K562 (cell line): ENCODE data around the gene NMUR1. TPM values are rescaled to one million over a fixed set of nuclear protein-coding genes. Genes with fewer than 3 reads are reported as not detected.

ENCODE experiments used
- ESRRA ChIP-seq: fragments of 450-650 bp; IDR thresholded peaks from 2 replicates; pipeline ENCODE4 v1.6.1; 2014; ENCODE audit warnings: low read depth, mild to moderate bottlenecking, moderate library complexity, borderline replicate concordance
- FOXM1 ChIP-seq, 2 experiments: fragments of 450-650 bp in 1 of 2; sonication (generic) in 1 of 2; formaldehyde crosslinking in 1 of 2; IDR thresholded peaks; 2 replicates each; pipeline versions ENCODE4 v1.6.1 to v1.9.0; 2017 to 2022; ENCODE audit warnings: low read depth in 2 of 2, mild to moderate bottlenecking in 2 of 2, missing genetic modification reagents in 1 of 2, moderate library complexity in 1 of 2
- HDAC3 ChIP-seq: fragments of 450-650 bp; IDR thresholded peaks from 2 replicates; pipeline ENCODE4 v1.6.1; 2018; ENCODE audit warnings: borderline replicate concordance, mild to moderate bottlenecking, moderate library complexity; ENCODE audit not compliant: partially characterized antibody
- KDM1A ChIP-seq, 2 experiments: fragments of 450-650 bp; IDR thresholded peaks; 2 replicates each; pipeline ENCODE4 v1.6.1; 2016; ENCODE audit warnings: mild to moderate bottlenecking in 2 of 2
- MAZ ChIP-seq, 2 experiments: fragments of 450-650 bp in 1 of 2; sonication (generic) in 1 of 2; formaldehyde crosslinking; IDR thresholded peaks in 1 of 2; conservative IDR thresholded peaks in 1 of 2; 2 replicates each; pipeline versions ENCODE4 v1.4.0 to v1.5.0; 2020; ENCODE audit warnings: mild to moderate bottlenecking in 1 of 2, missing genetic modification reagents in 1 of 2
- MCM7 ChIP-seq, 2 experiments: fragments of 450-650 bp; IDR thresholded peaks; 2 replicates each; pipeline ENCODE4 v1.6.1; 2016 to 2018
- NCOA2 ChIP-seq, 2 experiments: fragments of 450-650 bp; IDR thresholded peaks; 2 replicates each; pipeline ENCODE4 v1.6.1; 2018; ENCODE audit warnings: mild to moderate bottlenecking in 2 of 2, moderate library complexity in 1 of 2; ENCODE audit not compliant: partially characterized antibody in 2 of 2
- SP1 ChIP-seq: sonication (generic); formaldehyde crosslinking; IDR thresholded peaks from 2 replicates; pipeline ENCODE4 v1.8.1; 2022; ENCODE audit warnings: mild to moderate bottlenecking, missing genetic modification reagents
- U2AF1 ChIP-seq: fragments of 200-400 bp; formaldehyde crosslinking; optimal IDR thresholded peaks from 2 replicates; pipeline ENCODE3; 2017; ENCODE audit warnings: mild to moderate bottlenecking, low read depth, low read length, moderate library complexity
- YY1 ChIP-seq, 3 experiments: IDR thresholded peaks; 2 replicates each; pipeline ENCODE4 v1.6.1; 2011; ENCODE audit warnings: low read length in 2 of 3, mild to moderate bottlenecking in 2 of 3, moderate library complexity in 2 of 3, borderline replicate concordance in 1 of 3, control low read depth in 1 of 3, low read depth in 1 of 3; ENCODE audit not compliant: insufficient read depth in 3 of 3, insufficient replicate concordance in 2 of 3, control insufficient read depth in 1 of 3, insufficient read length in 1 of 3; ENCODE audit errors: extremely low read depth in 1 of 3
- ZBTB12 ChIP-seq: fragments of 250-450 bp; sonication (Bioruptor Pico); IDR thresholded peaks from 2 replicates; pipeline ENCODE4 v1.4.0; 2020
- polyA plus RNA-seq, 8 experiments: library from polyadenylated mRNA; depleted of rRNA in 4 of 8; stranded (reverse) in 5 of 8; unstranded in 3 of 8; fragments of >200 nt; fragmentation: Nextera tagmentation in 2 of 8; fragmentation: Illumina TruSeq in 1 of 8; extraction: Ambion mirVana in 2 of 8; extraction: Trizol in 1 of 8; gene quantifications; 2 replicates each; pipeline versions ENCODE4 v1.2.1 to v1.2.3, GENCODE V29; 2011 to 2014; ENCODE audit warnings: inconsistent platforms in 1 of 8, missing spikeins in 1 of 8
- total RNA-seq, 7 experiments: library from RNA; depleted of rRNA in 6 of 7; stranded (reverse); fragments of >200 nt in 6 of 7; fragmentation: Illumina TruSeq in 2 of 7; extraction: Trizol in 2 of 7; gene quantifications; 2 replicates each; pipeline versions ENCODE4 v1.2.1 to v1.2.3, GENCODE V29; 2011 to 2021; ENCODE audit warnings: low replicate concordance in 1 of 7
- TF ChIP-seq, protein P1 (sequence below): fragments of 200-600 bp; sonication (generic); IDR thresholded peaks from one replicate; pipeline ENCODE4 v1.6.1; 2012; ENCODE audit warnings: mild to moderate bottlenecking, low read depth, low read length, inconsistent platforms

The NMUR1 gene
- total and polyA plus RNA-seq, 9 of the 15 experiments (the other 6 are each of a cell fraction or from before 2014, with no cell fraction given), result 0.01 to 0.27 (median 0.15) TPM

DNA sequence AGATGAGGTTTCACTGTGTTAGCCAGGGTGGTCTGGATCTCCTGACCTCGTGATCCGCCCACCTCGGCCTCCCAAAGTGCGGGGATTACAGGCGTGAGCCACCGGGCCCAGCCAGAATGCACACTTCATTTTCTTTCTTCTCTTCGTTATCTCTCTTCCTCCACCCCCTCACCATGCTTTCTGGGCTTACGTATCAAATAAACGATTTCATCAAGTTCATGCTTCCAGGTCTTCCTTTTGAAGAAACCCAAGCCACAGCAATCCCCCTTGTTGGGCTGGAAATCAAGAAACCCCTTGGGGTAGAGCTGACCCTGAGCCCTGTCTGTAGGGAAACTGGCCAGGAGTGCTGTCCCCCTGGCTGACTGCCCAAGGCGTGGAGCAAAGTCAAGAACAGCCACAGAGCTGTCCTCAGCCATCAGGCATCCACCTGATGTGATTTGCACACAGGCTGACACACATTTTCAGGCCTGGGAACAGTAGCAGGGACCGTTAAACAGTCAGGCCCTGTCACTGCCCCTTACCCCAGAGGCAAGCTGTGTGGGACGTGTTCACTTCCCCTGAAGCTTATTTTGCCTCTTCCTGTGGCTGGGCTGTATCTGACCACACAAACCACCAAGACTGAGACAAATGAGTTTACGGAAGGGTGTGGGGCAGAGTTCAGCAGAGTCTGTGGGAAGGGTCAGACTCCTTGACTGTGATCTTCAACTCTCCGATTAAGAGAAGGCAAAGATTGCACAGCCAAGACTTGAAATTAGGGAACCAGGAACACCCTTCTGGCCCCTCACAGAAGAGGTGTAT, 15.1 kb upstream of the NMUR1 start (continued):
- TF ChIP-seq, protein P1, sequence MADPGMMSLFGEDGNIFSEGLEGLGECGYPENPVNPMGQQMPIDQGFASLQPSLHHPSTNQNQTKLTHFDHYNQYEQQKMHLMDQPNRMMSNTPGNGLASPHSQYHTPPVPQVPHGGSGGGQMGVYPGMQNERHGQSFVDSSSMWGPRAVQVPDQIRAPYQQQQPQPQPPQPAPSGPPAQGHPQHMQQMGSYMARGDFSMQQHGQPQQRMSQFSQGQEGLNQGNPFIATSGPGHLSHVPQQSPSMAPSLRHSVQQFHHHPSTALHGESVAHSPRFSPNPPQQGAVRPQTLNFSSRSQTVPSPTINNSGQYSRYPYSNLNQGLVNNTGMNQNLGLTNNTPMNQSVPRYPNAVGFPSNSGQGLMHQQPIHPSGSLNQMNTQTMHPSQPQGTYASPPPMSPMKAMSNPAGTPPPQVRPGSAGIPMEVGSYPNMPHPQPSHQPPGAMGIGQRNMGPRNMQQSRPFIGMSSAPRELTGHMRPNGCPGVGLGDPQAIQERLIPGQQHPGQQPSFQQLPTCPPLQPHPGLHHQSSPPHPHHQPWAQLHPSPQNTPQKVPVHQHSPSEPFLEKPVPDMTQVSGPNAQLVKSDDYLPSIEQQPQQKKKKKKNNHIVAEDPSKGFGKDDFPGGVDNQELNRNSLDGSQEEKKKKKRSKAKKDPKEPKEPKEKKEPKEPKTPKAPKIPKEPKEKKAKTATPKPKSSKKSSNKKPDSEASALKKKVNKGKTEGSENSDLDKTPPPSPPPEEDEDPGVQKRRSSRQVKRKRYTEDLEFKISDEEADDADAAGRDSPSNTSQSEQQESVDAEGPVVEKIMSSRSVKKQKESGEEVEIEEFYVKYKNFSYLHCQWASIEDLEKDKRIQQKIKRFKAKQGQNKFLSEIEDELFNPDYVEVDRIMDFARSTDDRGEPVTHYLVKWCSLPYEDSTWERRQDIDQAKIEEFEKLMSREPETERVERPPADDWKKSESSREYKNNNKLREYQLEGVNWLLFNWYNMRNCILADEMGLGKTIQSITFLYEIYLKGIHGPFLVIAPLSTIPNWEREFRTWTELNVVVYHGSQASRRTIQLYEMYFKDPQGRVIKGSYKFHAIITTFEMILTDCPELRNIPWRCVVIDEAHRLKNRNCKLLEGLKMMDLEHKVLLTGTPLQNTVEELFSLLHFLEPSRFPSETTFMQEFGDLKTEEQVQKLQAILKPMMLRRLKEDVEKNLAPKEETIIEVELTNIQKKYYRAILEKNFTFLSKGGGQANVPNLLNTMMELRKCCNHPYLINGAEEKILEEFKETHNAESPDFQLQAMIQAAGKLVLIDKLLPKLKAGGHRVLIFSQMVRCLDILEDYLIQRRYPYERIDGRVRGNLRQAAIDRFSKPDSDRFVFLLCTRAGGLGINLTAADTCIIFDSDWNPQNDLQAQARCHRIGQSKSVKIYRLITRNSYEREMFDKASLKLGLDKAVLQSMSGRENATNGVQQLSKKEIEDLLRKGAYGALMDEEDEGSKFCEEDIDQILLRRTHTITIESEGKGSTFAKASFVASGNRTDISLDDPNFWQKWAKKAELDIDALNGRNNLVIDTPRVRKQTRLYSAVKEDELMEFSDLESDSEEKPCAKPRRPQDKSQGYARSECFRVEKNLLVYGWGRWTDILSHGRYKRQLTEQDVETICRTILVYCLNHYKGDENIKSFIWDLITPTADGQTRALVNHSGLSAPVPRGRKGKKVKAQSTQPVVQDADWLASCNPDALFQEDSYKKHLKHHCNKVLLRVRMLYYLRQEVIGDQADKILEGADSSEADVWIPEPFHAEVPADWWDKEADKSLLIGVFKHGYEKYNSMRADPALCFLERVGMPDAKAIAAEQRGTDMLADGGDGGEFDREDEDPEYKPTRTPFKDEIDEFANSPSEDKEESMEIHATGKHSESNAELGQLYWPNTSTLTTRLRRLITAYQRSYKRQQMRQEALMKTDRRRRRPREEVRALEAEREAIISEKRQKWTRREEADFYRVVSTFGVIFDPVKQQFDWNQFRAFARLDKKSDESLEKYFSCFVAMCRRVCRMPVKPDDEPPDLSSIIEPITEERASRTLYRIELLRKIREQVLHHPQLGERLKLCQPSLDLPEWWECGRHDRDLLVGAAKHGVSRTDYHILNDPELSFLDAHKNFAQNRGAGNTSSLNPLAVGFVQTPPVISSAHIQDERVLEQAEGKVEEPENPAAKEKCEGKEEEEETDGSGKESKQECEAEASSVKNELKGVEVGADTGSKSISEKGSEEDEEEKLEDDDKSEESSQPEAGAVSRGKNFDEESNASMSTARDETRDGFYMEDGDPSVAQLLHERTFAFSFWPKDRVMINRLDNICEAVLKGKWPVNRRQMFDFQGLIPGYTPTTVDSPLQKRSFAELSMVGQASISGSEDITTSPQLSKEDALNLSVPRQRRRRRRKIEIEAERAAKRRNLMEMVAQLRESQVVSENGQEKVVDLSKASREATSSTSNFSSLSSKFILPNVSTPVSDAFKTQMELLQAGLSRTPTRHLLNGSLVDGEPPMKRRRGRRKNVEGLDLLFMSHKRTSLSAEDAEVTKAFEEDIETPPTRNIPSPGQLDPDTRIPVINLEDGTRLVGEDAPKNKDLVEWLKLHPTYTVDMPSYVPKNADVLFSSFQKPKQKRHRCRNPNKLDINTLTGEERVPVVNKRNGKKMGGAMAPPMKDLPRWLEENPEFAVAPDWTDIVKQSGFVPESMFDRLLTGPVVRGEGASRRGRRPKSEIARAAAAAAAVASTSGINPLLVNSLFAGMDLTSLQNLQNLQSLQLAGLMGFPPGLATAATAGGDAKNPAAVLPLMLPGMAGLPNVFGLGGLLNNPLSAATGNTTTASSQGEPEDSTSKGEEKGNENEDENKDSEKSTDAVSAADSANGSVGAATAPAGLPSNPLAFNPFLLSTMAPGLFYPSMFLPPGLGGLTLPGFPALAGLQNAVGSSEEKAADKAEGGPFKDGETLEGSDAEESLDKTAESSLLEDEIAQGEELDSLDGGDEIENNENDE, result no peak
- 0 out of 4 replicates have a peak, but pooled peaks of 1 of the 2 experiments have one; percentile 33 for TF ChIP-seq MAZ (CRISPR knock-in tag; conservative IDR thresholded peaks at IDR 0.05 in 1 of 2, IDR thresholded peaks at IDR 0.05 in 1 of 2)
- no peak for TF ChIP-seq U2AF1
- TF ChIP-seq FOXM1 (IDR thresholded peaks at IDR 0.05; ENCODE audit: low read depth), result no peak
- 0 out of 2 replicates have a peak, but pooled peaks have one; percentile 42 for TF ChIP-seq FOXM1 (CRISPR knock-in tag; IDR thresholded peaks at IDR 0.05; ENCODE audit: low read depth)
- no peak for TF ChIP-seq MCM7 (IDR thresholded peaks at IDR 0.05)
- TF ChIP-seq YY1 (IDR thresholded peaks at IDR 0.05; ENCODE audit: borderline replicate concordance in 1 of 3, control insufficient read depth in 1 of 3, extremely low read depth in 1 of 3, insufficient read depth in 3 of 3, insufficient read length in 1 of 3, insufficient replicate concordance in 2 of 3, low read depth in 1 of 3, low read length in 2 of 3), result no peak
- no peak for TF ChIP-seq ZBTB12 (CRISPR knock-in tag)
- TF ChIP-seq NCOA2 (IDR thresholded peaks at IDR 0.05; ENCODE audit: partially characterized antibody in 2 of 2), result no peak
- peak; percentile 95; the same call in 1 of the 2 replicates for TF ChIP-seq ESRRA
- peak; percentile 33 for TF ChIP-seq HDAC3
- no peak for TF ChIP-seq SP1 (CRISPR knock-in tag)
- TF ChIP-seq KDM1A (IDR thresholded peaks at IDR 0.05), result peak; percentile 94 to 96
